Keratinocyte (primary cell): ENCODE measurements around the gene EIF3C. TPM values are rescaled to one million over a fixed set of nuclear protein-coding genes. Genes with fewer than 3 reads are reported as not detected.
"Not testable (repeated sequence)": the region's sequence is repeated elsewhere in the genome, so short reads cannot be mapped to it uniquely, and the experiment has no call there.

Source experiments
- DNase-seq: peaks from one replicate; pipeline ENCODE4 v3.0.0-alpha.2; 2011; ENCODE audit warnings: low read depth, missing footprints, low spot score
- FAIRE-seq: peaks from 2 replicates; lab custom pipeline; 2011; peaks lifted over from hg19 to GRCh38; lab: Jason Lieb, UNC
- H2AFZ ChIP-seq: 2 replicates; pipeline ENCODE4 v1.6.0; 2012; ENCODE audit warnings: low read length, control low read depth, inconsistent platforms; ENCODE audit not compliant: control insufficient read depth
- H3K27ac ChIP-seq: 2 replicates; pipeline ENCODE4 v1.5.1; 2011; ENCODE audit warnings: low read length; ENCODE audit not compliant: control insufficient read depth, insufficient read depth
- H3K27me3 ChIP-seq: 3 replicates; pipeline ENCODE4 v1.6.0; 2011; ENCODE audit warnings: low read length; ENCODE audit not compliant: control insufficient read depth, insufficient read depth; ENCODE audit errors: extremely low read depth
- H3K36me3 ChIP-seq, 2 experiments: 2 replicates in 1 of 2; 3 replicates in 1 of 2; pipeline ENCODE4 v1.5.1; 2011; ENCODE audit warnings: low read length in 2 of 2, mild to moderate bottlenecking in 1 of 2; ENCODE audit not compliant: control insufficient read depth in 2 of 2, insufficient read depth in 2 of 2; ENCODE audit errors: extremely low read depth in 1 of 2
- H3K4me1 ChIP-seq: 3 replicates; pipeline ENCODE4 v1.5.1; 2011; ENCODE audit warnings: low read length; ENCODE audit not compliant: control insufficient read depth, insufficient read depth; ENCODE audit errors: extremely low read depth
- H3K4me2 ChIP-seq: 3 replicates; pipeline ENCODE4 v1.6.0; 2011; ENCODE audit warnings: low read depth, low read length; ENCODE audit not compliant: control insufficient read depth, insufficient read depth; ENCODE audit errors: extremely low read depth
- H3K4me3 ChIP-seq, 3 experiments: fragments of 200-600 bp in 1 of 3; sonication (generic) in 1 of 3; 2 replicates in 2 of 3; 3 replicates in 1 of 3; pipeline ENCODE4 v1.5.1; 2011 to 2016; ENCODE audit warnings: low read length in 3 of 3, mild to moderate bottlenecking in 3 of 3, control low read depth in 2 of 3, inconsistent platforms in 1 of 3, low read depth in 1 of 3, mixed read lengths in 1 of 3, mixed run types in 1 of 3, moderate library complexity in 1 of 3; ENCODE audit not compliant: control insufficient read depth in 2 of 3, insufficient read depth in 2 of 3; ENCODE audit errors: extremely low read depth in 1 of 3
- H3K79me2 ChIP-seq: 2 replicates; pipeline ENCODE4 v1.6.0; 2012; ENCODE audit warnings: low read length; ENCODE audit not compliant: control insufficient read depth, insufficient read depth
- H3K9ac ChIP-seq: 3 replicates; pipeline ENCODE4 v1.6.0; 2011; ENCODE audit warnings: low read length; ENCODE audit not compliant: control insufficient read depth, insufficient read depth; ENCODE audit errors: extremely low read depth
- H3K9me1 ChIP-seq: 3 replicates; pipeline ENCODE4 v1.6.0; 2011; ENCODE audit warnings: low read length; ENCODE audit not compliant: control insufficient read depth, insufficient read depth; ENCODE audit errors: extremely low read depth
- H3K9me3 ChIP-seq: 2 replicates; pipeline ENCODE4 v1.5.1; 2012; ENCODE audit warnings: low read depth, low read length; ENCODE audit not compliant: control insufficient read depth
- H4K20me1 ChIP-seq: 3 replicates; pipeline ENCODE4 v1.6.0; 2011; ENCODE audit warnings: low read length; ENCODE audit not compliant: control insufficient read depth, insufficient read depth; ENCODE audit errors: extremely low read depth
- dilution Hi-C: fragments of 300-500 bp; cut with MboI; formaldehyde crosslinking; loops from one replicate; pipeline ENCODE4 v1.7.0; 2020; ENCODE audit warnings: low sequenced_read_pairs; ENCODE audit not compliant: extremely low pct_ligation_motif_present
- polyA plus RNA-seq, 5 experiments: library from polyadenylated mRNA; depleted of rRNA in 3 of 5; stranded (reverse) in 3 of 5; stranded (forward) in 1 of 5; unstranded in 1 of 5; fragments of >200 nt; gene quantifications; 1 replicate in 1 of 5; 2 replicates in 3 of 5; 3 replicates in 1 of 5; pipeline versions ENCODE4 v1.2.1 to v1.2.3, GENCODE V29; 2011 to 2012; ENCODE audit warnings: missing spikeins in 2 of 5, low read depth in 1 of 5, low replicate concordance in 1 of 5

The EIF3C gene
- polyA plus RNA-seq, 1 donor (not counting 4 experiments of a cell fraction or from before 2014, with no cell fraction given), result 510 TPM

- H3K4me2 ChIP-seq, H3K4me1 ChIP-seq, H3K9me3 ChIP-seq, dilution Hi-C loops, H4K20me1 ChIP-seq, H3K36me3 ChIP-seq, DNase-seq, H3K9ac ChIP-seq, FAIRE-seq, H2AFZ ChIP-seq, H3K27me3 ChIP-seq, H3K9me1 ChIP-seq, H3K4me3 ChIP-seq, H3K27ac ChIP-seq, H3K79me2 ChIP-seq: not testable (repeated sequence)
These were observed 21.3 kb downstream of the EIF3C start for GRCh38 chr16:28732455-28733124.

GRCh38 chr16:28739787-28740186 is 28.5 kb downstream of the EIF3C start:
- H3K79me2 ChIP-seq, H2AFZ ChIP-seq, H4K20me1 ChIP-seq, H3K4me1 ChIP-seq, H3K9ac ChIP-seq, H3K36me3 ChIP-seq, H3K4me2 ChIP-seq, FAIRE-seq, DNase-seq, dilution Hi-C loops, H3K4me3 ChIP-seq, H3K9me1 ChIP-seq, H3K27me3 ChIP-seq, H3K27ac ChIP-seq, H3K9me3 ChIP-seq: not testable (repeated sequence)

- H3K4me2 ChIP-seq, H3K79me2 ChIP-seq, H3K4me1 ChIP-seq, H4K20me1 ChIP-seq, H2AFZ ChIP-seq, H3K36me3 ChIP-seq, H3K27ac ChIP-seq, FAIRE-seq, H3K9ac ChIP-seq, H3K27me3 ChIP-seq, H3K9me3 ChIP-seq, H3K4me3 ChIP-seq, dilution Hi-C loops, DNase-seq, H3K9me1 ChIP-seq: not testable (repeated sequence)
These were observed 29.4 kb downstream of the EIF3C start for GRCh38 chr16:28740631-28741030.

- FAIRE-seq, H3K27me3 ChIP-seq, H3K9ac ChIP-seq, H3K4me1 ChIP-seq, H3K4me2 ChIP-seq, H3K9me1 ChIP-seq, H3K27ac ChIP-seq, H4K20me1 ChIP-seq, DNase-seq, dilution Hi-C loops, H3K9me3 ChIP-seq, H3K36me3 ChIP-seq, H2AFZ ChIP-seq, H3K4me3 ChIP-seq, H3K79me2 ChIP-seq: not testable (repeated sequence)
These were observed 30.0 kb downstream of the EIF3C start for GRCh38 chr16:28741295-28741694.

GRCh38 chr16:28746618-28747350 is 35.5 kb downstream of the EIF3C start:
- H3K36me3 ChIP-seq, FAIRE-seq, H4K20me1 ChIP-seq, H3K4me3 ChIP-seq, H3K9me1 ChIP-seq, H3K79me2 ChIP-seq, H3K4me1 ChIP-seq, dilution Hi-C loops, H3K27me3 ChIP-seq, DNase-seq, H2AFZ ChIP-seq, H3K9ac ChIP-seq, H3K27ac ChIP-seq, H3K9me3 ChIP-seq, H3K4me2 ChIP-seq: not testable (repeated sequence)
